Hair follicle dermal papilla cell (primary cell): ENCODE measurements around the gene NUBP2. TPM values are rescaled to one million over a fixed set of nuclear protein-coding genes. Genes with fewer than 3 reads are reported as not detected.

ENCODE experiments used
- small RNA-seq: library from RNA; depleted of rRNA; stranded (forward); fragments of <200 nt; gene quantifications from one replicate; pipeline ENCODE3, GENCODE V24; 2012
- total RNA-seq: library from RNA; depleted of rRNA; stranded (reverse); fragments of >200 nt; gene quantifications from 2 replicates; pipeline ENCODE4 v1.2.3, GENCODE V29; 2012

NUBP2 gene, protein sequence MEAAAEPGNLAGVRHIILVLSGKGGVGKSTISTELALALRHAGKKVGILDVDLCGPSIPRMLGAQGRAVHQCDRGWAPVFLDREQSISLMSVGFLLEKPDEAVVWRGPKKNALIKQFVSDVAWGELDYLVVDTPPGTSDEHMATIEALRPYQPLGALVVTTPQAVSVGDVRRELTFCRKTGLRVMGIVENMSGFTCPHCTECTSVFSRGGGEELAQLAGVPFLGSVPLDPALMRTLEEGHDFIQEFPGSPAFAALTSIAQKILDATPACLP
- total RNA-seq: 50.3 and 67.8 TPM in 2 replicates

DNA sequence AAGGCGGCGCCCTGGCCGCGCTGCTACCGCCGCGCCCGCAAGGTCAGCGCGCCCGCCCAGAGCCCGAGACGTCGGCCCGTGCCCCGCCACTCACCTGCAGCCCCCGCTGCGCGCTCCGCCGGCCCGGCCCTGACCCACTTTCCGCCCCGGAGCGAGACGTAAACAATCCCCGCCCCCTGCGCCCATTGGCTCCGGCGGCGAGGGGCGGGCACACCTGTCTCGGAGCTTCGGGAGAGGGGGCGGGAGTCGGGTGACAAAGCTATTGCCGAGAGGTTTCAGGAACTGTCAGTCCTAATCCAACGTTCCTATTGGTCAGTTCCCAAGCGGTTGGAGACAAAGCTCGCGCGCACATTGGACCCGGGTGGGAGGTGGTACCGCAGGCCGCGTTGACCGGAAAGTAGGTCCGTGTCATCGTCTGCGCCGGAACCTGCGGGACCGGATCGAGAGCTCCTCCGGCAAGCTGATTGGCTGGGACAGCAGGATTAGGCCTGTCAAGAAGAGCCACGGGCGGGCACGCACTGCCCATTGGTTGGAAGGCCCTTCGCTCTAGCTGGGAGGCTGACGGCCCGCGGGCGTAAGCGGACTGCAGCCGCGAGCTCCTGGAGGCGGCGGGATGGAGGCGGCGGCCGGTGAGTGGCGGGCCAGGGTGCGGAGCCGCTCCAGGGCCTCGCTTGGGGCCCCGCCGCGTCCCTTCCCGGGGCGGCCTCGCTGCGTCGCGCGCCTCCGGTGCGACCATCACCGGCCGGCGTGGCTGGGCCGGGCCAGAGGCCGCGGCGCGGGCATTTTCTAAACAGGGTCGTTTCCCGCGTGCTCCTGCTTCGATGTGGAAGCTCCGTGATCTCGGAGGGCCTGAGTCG, at the start of gene NUBP2, which contains the start of gene SPSB3:
TSS of gene NUBP2 (plus strand) at position 553 of the 857 bp plus-strand sequence. CDS start at position 614, 61 bp downstream.
TSS of gene SPSB3 (minus strand) at position 164 of the 857 bp plus-strand sequence. CDS start 1,088 bp downstream, outside the sequence.

DNA sequence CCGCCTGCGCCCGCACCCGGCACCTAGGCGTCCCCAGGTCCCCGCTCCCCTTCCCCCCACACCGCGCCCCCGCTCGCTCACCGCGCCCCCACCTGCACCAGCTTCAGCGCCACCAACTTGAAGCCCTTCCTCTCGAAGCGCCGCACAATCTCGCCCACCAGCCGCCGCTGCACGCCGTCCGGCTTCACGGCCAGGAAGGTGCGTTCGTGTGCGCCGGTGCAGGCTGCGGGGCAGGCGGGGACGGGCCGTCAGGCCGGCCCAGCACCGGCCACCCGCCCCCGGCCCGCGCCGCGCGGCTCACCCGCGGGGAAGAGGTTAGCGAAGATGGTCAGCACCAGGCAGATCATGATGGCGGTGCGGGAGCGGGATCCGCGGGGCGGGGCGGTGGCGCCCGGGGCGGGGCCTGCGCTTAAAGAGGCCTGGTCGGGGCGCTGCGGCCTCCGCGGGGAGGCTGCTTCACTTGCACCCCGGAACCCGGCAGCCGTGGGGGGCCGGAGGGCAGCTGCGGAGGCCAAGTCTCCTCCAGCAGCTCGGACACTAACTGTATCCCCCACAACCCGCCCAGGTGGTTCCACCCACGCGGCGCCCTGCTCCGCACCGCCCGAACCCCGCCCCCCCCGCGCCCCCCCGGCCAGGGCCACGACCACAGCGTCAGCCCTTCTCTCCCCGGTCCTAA, 11.4 kb upstream of the NUBP2 start, which contains the start of gene NME3:
TSS of gene NME3 (minus strand) at position 356 of the 676 bp plus-strand sequence. CDS start at position 347, 9 bp downstream.

DNA sequence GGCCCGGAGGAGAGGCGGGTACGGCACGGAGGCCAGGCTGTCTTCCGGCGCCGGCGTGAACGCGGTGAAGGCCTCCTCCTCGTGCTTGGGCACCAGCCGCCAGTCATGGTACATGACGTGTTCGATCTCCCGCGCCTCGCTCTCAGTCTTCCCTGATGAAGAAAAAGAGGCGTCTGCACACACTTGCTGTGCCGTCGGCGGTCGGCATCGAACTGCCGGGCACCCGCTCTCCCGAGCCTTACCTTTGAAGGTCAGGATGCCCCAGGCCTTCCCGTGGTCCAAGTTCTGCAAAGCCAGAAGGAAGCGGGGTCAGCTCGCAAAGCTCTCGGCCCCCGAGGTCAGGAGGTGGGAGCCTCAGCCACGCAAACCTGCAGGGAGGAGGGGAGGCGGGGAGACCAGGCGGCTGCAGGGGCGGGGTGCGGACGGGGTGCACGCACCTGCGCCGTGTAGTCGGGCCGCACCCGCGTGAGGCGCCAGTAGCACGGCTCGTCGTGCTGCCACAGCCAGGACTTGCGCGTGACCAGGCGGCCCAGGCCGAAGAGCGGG, 10.3 kb upstream of the NUBP2 start, which contains the start of gene EME2:
TSS of gene EME2 (plus strand) at position 449 of the 546 bp plus-strand sequence. CDS start 418 bp downstream, outside the sequence.

DNA sequence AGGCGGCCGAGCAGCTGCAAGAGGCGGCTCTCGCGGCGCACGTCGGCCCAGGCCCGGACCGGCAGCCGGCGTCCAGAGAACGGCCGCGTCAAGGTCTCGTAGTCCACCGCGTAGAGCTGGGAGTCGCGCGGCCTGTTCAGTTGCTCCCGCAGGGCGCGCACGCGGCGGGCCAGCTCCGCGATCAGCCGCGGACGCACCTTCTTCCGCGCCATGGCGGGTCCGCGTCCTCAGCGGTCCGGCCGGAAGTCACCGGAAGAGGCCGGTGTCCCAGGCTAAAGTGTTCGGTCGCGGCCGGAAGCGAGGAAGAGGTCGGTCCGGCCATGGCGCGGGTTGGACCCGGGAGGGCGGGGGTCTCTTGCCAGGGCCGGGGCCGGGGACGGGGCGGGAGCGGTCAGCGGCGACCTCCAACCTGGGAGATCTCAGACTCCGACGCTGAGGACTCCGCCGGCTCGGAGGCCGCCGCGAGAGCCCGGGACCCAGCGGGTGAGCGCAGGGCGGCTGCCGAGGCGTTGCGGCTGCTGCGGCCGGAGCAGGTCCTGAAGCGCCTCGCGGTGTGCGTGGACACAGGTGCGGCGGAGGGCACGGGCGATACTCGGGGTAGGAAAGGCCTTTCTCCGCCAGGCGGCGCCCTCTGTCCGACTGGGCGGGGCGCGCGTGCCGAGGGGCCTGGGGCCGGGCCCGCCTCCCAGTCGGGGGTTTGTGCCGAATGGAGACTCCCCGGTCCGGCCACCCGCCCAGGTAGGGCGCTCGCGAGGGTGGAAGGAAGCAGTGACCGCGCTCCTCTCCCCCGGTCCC, 9.7 kb upstream of the NUBP2 start, which contains the start of gene MRPS34:
TSS of gene MRPS34 (minus strand) at position 227 of the 795 bp plus-strand sequence. CDS start at position 212, 15 bp downstream.

DNA sequence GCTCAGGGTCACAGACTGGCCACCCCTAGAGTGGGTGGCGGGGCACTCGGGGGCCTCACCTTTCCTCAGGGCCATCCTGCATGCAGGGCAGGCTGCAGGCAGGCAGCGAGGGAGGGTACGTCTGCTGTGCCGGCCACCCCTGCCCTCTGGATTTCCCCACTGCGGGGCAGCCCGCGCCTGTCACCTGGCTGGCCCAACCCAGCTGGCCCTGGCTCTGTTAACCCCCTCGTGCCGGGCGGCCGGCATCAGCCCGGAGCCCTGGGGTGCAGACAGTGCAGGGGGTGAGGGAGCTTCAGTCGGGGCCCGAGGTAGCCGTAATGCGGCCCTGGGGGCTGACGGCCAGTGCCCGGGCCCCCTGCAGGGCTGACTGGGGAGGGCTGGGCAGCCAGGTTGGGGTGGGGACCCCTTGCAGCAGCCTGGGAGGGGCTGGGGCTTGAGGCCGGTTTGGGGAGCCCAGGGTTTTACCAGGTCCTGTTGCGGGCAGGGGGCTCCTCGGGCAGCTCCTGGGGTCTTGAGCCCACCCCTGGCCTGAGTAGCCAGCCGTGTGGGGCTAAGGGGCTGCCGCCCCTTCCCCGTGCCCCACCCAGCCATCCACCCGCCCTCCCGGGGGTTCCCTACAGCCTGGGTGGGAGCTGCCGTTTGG, 10.9 kb downstream of the NUBP2 start, which contains the start of gene IGFALS:
TSS of gene IGFALS (minus strand) at position 128 of the 643 bp plus-strand sequence. CDS start at position 75, 53 bp downstream.

DNA sequence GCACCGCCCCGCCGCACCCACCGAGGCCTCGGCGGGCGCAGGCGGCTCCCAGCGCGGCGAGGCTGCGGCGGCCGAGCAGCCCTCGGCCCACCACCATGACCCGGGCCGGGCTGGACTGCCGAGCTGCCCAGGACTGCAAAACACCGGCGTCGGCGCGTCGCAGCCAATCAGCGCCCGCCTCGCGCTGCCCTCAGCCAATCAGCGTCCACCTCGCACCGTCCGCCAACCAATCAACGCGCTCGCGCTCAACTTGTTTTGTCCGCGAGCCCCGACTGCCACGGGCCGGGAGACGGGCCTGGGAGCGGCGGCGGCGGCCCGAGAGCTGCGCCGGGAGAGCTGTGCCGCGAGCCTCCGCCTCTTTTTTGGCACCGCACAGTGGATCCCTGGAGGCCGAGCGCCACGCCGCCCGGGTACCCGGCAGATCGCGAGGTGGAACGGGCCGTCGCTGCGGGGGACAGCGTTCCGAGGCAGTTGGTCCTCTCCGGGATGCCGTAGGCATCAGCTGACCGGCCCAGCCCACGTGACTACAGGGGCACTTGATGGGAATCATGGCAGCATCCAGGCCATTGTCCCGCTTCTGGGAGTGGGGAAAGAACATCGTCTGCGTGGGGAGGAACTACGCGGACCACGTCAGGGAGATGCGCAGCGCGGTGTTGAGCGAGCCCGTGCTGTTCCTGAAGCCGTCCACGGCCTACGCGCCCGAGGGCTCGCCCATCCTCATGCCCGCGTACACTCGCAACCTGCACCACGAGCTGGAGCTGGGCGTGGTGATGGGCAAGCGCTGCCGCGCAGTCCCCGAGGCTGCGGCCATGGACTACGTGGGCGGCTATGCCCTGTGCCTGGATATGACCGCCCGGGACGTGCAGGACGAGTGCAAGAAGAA, 44.2 kb downstream of the NUBP2 start, which contains the start of the genes FAHD1 and HAGH:
TSS of gene FAHD1 (plus strand) at position 516 of the 883 bp plus-strand sequence. CDS start at position 549, 33 bp downstream.
TSS of gene HAGH (minus strand) at position 135 of the 883 bp plus-strand sequence. CDS start at position 97, 38 bp downstream.

Small RNA genes lying within 50 kb of the gene (small RNA-seq; reads per million reads assigned to genes)
- gene MIR3177: not detected

Other genes starting within 250 kb of the NUBP2 start
- 20.3 and 32.8 TPM in 2 replicates for gene TMEM204, start 249.3 kb upstream of the NUBP2 start, total RNA-seq
- gene IFT140, start 170.9 kb upstream of the NUBP2 start, total RNA-seq: 39.8 and 44.9 TPM in 2 replicates
- 13.2 and 17.2 TPM in 2 replicates for gene CRAMP1, start 170.6 kb upstream of the NUBP2 start, total RNA-seq
- 23.2 and 24.9 TPM in 2 replicates for gene JPT2, start 104.7 kb upstream of the NUBP2 start, total RNA-seq
- gene MAPK8IP3, start 76.8 kb upstream of the NUBP2 start, total RNA-seq: 66.5 and 67.5 TPM in 2 replicates
- 35.1 and 37.2 TPM in 2 replicates for gene NME3, start 11.4 kb upstream of the NUBP2 start, total RNA-seq
- 15.7 and 15.9 TPM in 2 replicates for gene EME2, start 10.2 kb upstream of the NUBP2 start, total RNA-seq
- gene MRPS34, start 9.8 kb upstream of the NUBP2 start, total RNA-seq: 36.1 and 37.0 TPM in 2 replicates
- 28.1 and 30.4 TPM in 2 replicates for gene SPSB3, start 389 bp upstream of the NUBP2 start, total RNA-seq
- 0.16 and 0.24 TPM in 2 replicates for gene IGFALS, start 10.7 kb downstream of the NUBP2 start, total RNA-seq
- gene HAGH, start 43.9 kb downstream of the NUBP2 start, total RNA-seq: 12.8 and 17.2 TPM in 2 replicates
- gene FAHD1, start 44.2 kb downstream of the NUBP2 start, total RNA-seq: 34.7 and 37.8 TPM in 2 replicates
- gene MEIOB, start 89.2 kb downstream of the NUBP2 start, total RNA-seq: 0.61 and 1.1 TPM in 2 replicates
- 0.16 TPM in 1 of 2 replicates, not detected in the other for gene HS3ST6, start 135.5 kb downstream of the NUBP2 start, total RNA-seq
- gene MSRB1, start 160.2 kb downstream of the NUBP2 start, total RNA-seq: 15.3 and 24.9 TPM in 2 replicates
- not detected in 2 replicates for gene RPL3L, start 171.7 kb downstream of the NUBP2 start, total RNA-seq
- gene NDUFB10, start 176.6 kb downstream of the NUBP2 start, total RNA-seq: 63.9 and 89.5 TPM in 2 replicates
- gene RPS2, start 181.9 kb downstream of the NUBP2 start, total RNA-seq: 1,254 and 1,380 TPM in 2 replicates
- gene RNF151, start 183.9 kb downstream of the NUBP2 start, total RNA-seq: not detected in 2 replicates
- 23.9 and 26.9 TPM in 2 replicates for gene TBL3, start 189.1 kb downstream of the NUBP2 start, total RNA-seq
- gene NOXO1, start 198.5 kb downstream of the NUBP2 start, total RNA-seq: 0.12 TPM in 1 of 2 replicates, not detected in the other
- gene GFER, start 201.2 kb downstream of the NUBP2 start, total RNA-seq: 10.7 and 11.4 TPM in 2 replicates
- gene SYNGR3, start 207.0 kb downstream of the NUBP2 start, total RNA-seq: 1.1 and 1.9 TPM in 2 replicates
- gene ZNF598, start 226.9 kb downstream of the NUBP2 start, total RNA-seq: 30.1 and 30.8 TPM in 2 replicates
- gene NPW, start 236.8 kb downstream of the NUBP2 start, total RNA-seq: not detected in 2 replicates
- 33.9 and 35.0 TPM in 2 replicates for gene NHERF2, start 243.9 kb downstream of the NUBP2 start, total RNA-seq